Liver (tissue), 9 donors: Measurements from ENCODE around the gene PARD6G. TPM values are rescaled to one million over a fixed set of nuclear protein-coding genes. Genes with fewer than 3 reads are reported as not detected.

Experiments used
- DNase-seq: peaks from one replicate; pipeline ENCODE4 v3.0.0-alpha.2; 2017; ENCODE audit warnings: low spot score
- H3K27ac ChIP-seq, 2 donors: one replicate each; pipeline ENCODE4 v1.7.0; 2013; ENCODE audit warnings: inconsistent platforms in 2 of 2, low read length in 2 of 2, control low read depth in 1 of 2, low read depth in 1 of 2, mild to moderate bottlenecking in 1 of 2
- H3K27me3 ChIP-seq, 4 donors: one replicate each; pipeline versions ENCODE4 v1.6.1 to v1.7.0; 2013; ENCODE audit warnings: low read length in 3 of 4, inconsistent platforms in 1 of 4, mild to moderate bottlenecking in 1 of 4, moderate library complexity in 1 of 4; ENCODE audit not compliant: control insufficient read depth in 4 of 4, insufficient read depth in 4 of 4
- H3K36me3 ChIP-seq, 4 donors: one replicate each; pipeline versions ENCODE4 v1.6.1 to v1.7.0; 2013; ENCODE audit warnings: low read length in 3 of 4, mild to moderate bottlenecking in 3 of 4, low read depth in 1 of 4, moderate library complexity in 1 of 4; ENCODE audit not compliant: control insufficient read depth in 4 of 4, insufficient read depth in 3 of 4
- H3K4me1 ChIP-seq, 4 donors: one replicate each; pipeline versions ENCODE4 v1.6.1 to v1.7.0; 2013; ENCODE audit warnings: low read length in 3 of 4, mild to moderate bottlenecking in 3 of 4, moderate library complexity in 1 of 4; ENCODE audit not compliant: control insufficient read depth in 4 of 4, insufficient read depth in 4 of 4
- H3K4me3 ChIP-seq, 3 donors: one replicate each; pipeline versions ENCODE4 v1.6.1 to v1.7.0; 2013; ENCODE audit warnings: low read length in 3 of 3, control low read depth in 1 of 3, low read depth in 1 of 3, mild to moderate bottlenecking in 1 of 3
- H3K9ac ChIP-seq, 2 donors: one replicate each; pipeline ENCODE4 v1.7.0; 2013; ENCODE audit warnings: low read length in 2 of 2, mild to moderate bottlenecking in 2 of 2, moderate library complexity in 2 of 2, control low read depth in 1 of 2, low read depth in 1 of 2
- H3K9me3 ChIP-seq, 4 donors: one replicate each; pipeline versions ENCODE4 v1.6.1 to v1.7.0; 2013; ENCODE audit warnings: low read length in 3 of 4; ENCODE audit not compliant: control insufficient read depth in 4 of 4
- ATF3 ChIP-seq: IDR thresholded peaks from 2 replicates; pipeline ENCODE4 v1.6.1; 2016; ENCODE audit warnings: antibody characterized with exemption
- CTCF ChIP-seq: fragments of 150-350 bp; IDR thresholded peaks from 2 replicates; pipeline ENCODE4 v1.5.1; 2017; ENCODE audit warnings: improper control_type of control experiment, low read depth, low read length; ENCODE audit not compliant: missing input control
- EGR1 ChIP-seq, 2 donors: IDR thresholded peaks; 2 replicates each; pipeline ENCODE4 v1.6.1; 2016 to 2018; ENCODE audit warnings: antibody characterized with exemption in 2 of 2, low read depth in 2 of 2
- FOXA1 ChIP-seq: IDR thresholded peaks from 2 replicates; pipeline ENCODE4 v1.6.1; 2016; ENCODE audit warnings: antibody characterized with exemption
- FOXA2 ChIP-seq: IDR thresholded peaks from 2 replicates; pipeline ENCODE4 v1.6.1; 2016; ENCODE audit warnings: antibody characterized with exemption
- GABPA ChIP-seq, 2 donors: IDR thresholded peaks in 1 of 2; conservative IDR thresholded peaks in 1 of 2; 2 replicates each; pipeline ENCODE4 v1.6.1; 2016; ENCODE audit warnings: antibody characterized with exemption in 2 of 2, mild to moderate bottlenecking in 1 of 2, moderate library complexity in 1 of 2
- HNF4A ChIP-seq, 2 donors: conservative IDR thresholded peaks; 2 replicates each; pipeline ENCODE4 v1.6.1; 2016; ENCODE audit warnings: antibody characterized with exemption in 2 of 2, mild to moderate bottlenecking in 2 of 2
- HNF4G ChIP-seq: IDR thresholded peaks from 2 replicates; pipeline ENCODE4 v1.6.1; 2016; ENCODE audit warnings: antibody characterized with exemption
- JUND ChIP-seq, 2 donors: IDR thresholded peaks; 2 replicates each; pipeline ENCODE4 v1.6.1; 2016; ENCODE audit warnings: antibody characterized with exemption in 2 of 2
- MAX ChIP-seq: IDR thresholded peaks from 2 replicates; pipeline ENCODE4 v1.6.1; 2016; ENCODE audit warnings: antibody characterized with exemption
- NR2F2 ChIP-seq: IDR thresholded peaks from 2 replicates; pipeline ENCODE4 v1.6.1; 2016; ENCODE audit warnings: antibody characterized with exemption
- REST ChIP-seq: IDR thresholded peaks from 2 replicates; pipeline ENCODE4 v1.6.1; 2016; ENCODE audit warnings: antibody characterized with exemption, mild to moderate bottlenecking
- SP1 ChIP-seq: IDR thresholded peaks from 2 replicates; pipeline ENCODE4 v1.6.1; 2018; ENCODE audit warnings: antibody characterized with exemption, mild to moderate bottlenecking
- TAF1 ChIP-seq: conservative IDR thresholded peaks from 2 replicates; pipeline ENCODE4 v1.6.1; 2016; ENCODE audit warnings: antibody characterized with exemption, mild to moderate bottlenecking
- ZBTB33 ChIP-seq: IDR thresholded peaks from 2 replicates; pipeline ENCODE4 v1.6.1; 2016; ENCODE audit warnings: antibody characterized with exemption
- WGBS: extraction: QIAGEN DNeasy Blood & Tissue Kit; methylation state at CpG from one replicate; pipeline ENCODE4 v1.1.7; 2013; 5-methylcytosine and 5-hydroxymethylcytosine counted together
- polyA plus RNA-seq, 2 donors: library from polyadenylated mRNA; stranded (reverse) in 1 of 2; unstranded in 1 of 2; fragments of 200-250 nt in 1 of 2; fragments of >200 nt in 1 of 2; fragmentation: Nextera tagmentation in 1 of 2; extraction: Ambion mirVana in 1 of 2; gene quantifications; one replicate each; pipeline versions ENCODE4 v1.2.1 to v1.2.3, GENCODE V29; 2013 to 2015
- total RNA-seq, 2 donors: library from RNA; depleted of rRNA; stranded (reverse); fragments of >200 nt; gene quantifications; one replicate each; pipeline ENCODE4 v1.2.3, GENCODE V29; 2014
- donor health status: healthy.
- donor health status: healthy.
- donor health status: healthy.
- donor health status: healthy.
- donor health status: healthy.

Gene PARD6G
- total and polyA plus RNA-seq, 4 donors, result 0.96 to 2.4 (median 1.8) TPM

GRCh38 chr18:80251700-80252099 is 4.4 kb upstream of the PARD6G start (continued):
- no peak for TF ChIP-seq NR2F2
- no peak for TF ChIP-seq CTCF
- TF ChIP-seq HNF4G, result no peak
- no peak for TF ChIP-seq EGR1 (IDR thresholded peaks at IDR 0.05; ENCODE audit: low read depth in 2 of 2)

- WGBS, result 77% methylated on average over 6 of the region's 6 CpGs
These were observed 3.5 kb upstream of the PARD6G start for GRCh38 chr18:80250740-80251364.

More at GRCh38 chr18:80250740-80251364, 3.5 kb upstream of the PARD6G start:
- no peak overlapping the region for H3K9ac ChIP-seq
- H3K27me3 ChIP-seq, result no peaks in the 10 kb centered on the region
- H3K36me3 ChIP-seq, result no peaks in the 10 kb centered on the region
- H3K4me3 ChIP-seq, result no peak overlapping the region
- H3K4me1 ChIP-seq, result peaks cover 0 to 8% (median 3%) of the 10 kb centered on the region in 4 donors
- no peaks in the 10 kb centered on the region for H3K9me3 ChIP-seq
- DNase-seq, result no peak
- TF ChIP-seq MAX (no peak), HNF4G (no peak), FOXA1 (no peak), EGR1 (IDR thresholded peaks at IDR 0.05; ENCODE audit: low read depth in 2 of 2) (no peak), CTCF (no peak), GABPA (IDR thresholded peaks at IDR 0.05 in 1 of 2, conservative IDR thresholded peaks at IDR 0.05 in 1 of 2) (no peak), SP1 (no peak), HNF4A (conservative IDR thresholded peaks at IDR 0.05) (no peak), TAF1 (no peak), ZBTB33 (no peak), ATF3 (no peak), REST (no peak), FOXA2 (no peak), JUND (IDR thresholded peaks at IDR 0.05) (no peak), NR2F2 (no peak)
- no peak overlapping the region for H3K27ac ChIP-seq
